ENCODE results near the gene MYO15A. TPM values are rescaled to one million over a fixed set of nuclear protein-coding genes. Genes with fewer than 3 reads are reported as not detected.

The MYO15A gene
- total RNA-seq, 1 experiment from 2014 or later = not detected

DNA sequence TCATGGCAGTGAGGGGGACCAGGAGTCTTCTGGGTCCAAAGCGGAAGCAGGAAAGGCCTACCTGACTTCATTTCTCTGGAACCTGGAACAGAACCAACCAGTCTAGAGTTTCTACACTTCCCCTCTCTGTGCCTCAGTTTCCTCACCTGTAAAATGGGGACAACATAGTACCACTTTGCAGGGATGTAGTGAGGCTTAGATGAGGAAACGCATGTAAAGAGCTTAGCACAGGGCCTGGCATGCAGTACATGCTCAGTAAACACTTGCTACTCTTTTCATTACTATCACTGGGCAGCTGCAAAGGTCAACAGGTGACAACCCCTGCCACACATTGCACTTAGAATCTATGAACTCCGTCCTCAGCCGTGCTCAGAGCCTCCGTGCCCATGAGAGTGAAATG lies 24.2 kb downstream of the MYO15A start:
- Histone ChIP-seq H3K27me3 (replicated peaks) (no peaks in the 10 kb centered on the region), H3K27ac (no peak overlapping the region), H3K4me3 (no peak overlapping the region), H3K9me3 (replicated peaks) (no peaks in the 10 kb centered on the region), H3K4me1 (replicated peaks) (no peaks in the 10 kb centered on the region), H3K36me3 (no peaks in the 10 kb centered on the region)
- DNase-seq (ENCODE audit: low read depth in 1 of 2, low spot score in 2 of 2) = no peak

DNA sequence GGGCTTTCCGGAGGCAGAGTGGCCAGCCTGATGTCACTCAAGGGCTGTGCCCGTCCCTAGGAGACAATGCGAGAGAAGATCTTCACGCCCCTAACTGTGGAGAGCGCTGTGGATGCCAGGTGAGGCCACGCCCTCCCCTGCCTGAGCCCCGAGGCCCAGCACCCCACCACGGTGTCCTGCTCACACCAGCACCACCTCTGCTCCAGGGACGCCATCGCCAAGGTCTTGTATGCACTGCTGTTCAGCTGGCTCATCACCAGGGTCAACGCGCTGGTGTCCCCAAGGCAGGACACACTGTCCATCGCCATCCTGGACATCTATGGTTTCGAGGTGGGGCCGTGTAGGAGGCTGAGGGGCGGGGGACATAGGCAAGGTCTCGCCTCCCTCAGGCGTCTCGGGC lies 27.8 kb downstream of the MYO15A start:
- no peaks in the 10 kb centered on the region for H3K4me1 ChIP-seq (replicated peaks)
- no peaks in the 10 kb centered on the region for H3K36me3 ChIP-seq
- no peaks in the 10 kb centered on the region for H3K27me3 ChIP-seq (replicated peaks)
- no peaks in the 10 kb centered on the region for H3K9me3 ChIP-seq (replicated peaks)
- H3K27ac ChIP-seq = no peak overlapping the region
- DNase-seq (ENCODE audit: low read depth in 1 of 2, low spot score in 2 of 2) = no peak
- H3K4me3 ChIP-seq = no peak overlapping the region

DNA sequence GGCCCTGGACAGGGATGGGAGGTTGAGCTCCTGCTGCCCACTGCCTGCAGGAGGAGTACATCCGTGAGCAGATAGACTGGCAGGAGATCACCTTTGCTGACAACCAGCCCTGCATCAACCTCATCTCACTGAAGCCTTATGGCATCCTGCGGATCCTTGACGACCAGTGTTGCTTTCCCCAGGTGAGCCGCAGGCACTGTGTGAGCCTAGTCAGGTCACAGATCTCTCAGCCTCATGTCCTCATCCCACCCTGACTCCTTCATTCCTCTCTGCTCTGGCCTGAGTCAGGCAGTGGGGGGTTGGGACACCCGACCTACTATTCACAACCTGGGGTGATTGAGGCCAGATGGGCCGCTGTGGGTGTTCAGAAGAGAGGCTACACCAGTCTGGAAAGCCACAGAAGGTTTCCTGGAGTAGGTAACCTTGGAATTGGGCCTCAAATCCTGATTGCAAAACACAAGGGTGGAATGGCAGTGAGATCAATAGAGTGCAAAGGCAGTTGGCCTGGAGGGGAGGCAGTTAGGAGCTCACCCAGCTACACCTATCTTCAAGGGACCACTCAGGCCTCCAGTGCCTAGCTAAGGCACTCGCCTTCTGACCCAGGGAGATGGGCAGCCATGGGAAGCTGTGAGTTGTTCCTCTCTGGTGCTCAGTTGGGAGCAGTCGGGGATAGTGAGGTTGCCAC lies 29.7 kb downstream of the MYO15A start:
- H3K36me3 ChIP-seq = no peaks in the 10 kb centered on the region
- no peak overlapping the region for H3K4me3 ChIP-seq
- H3K27ac ChIP-seq = no peak overlapping the region
- no peak for DNase-seq (ENCODE audit: low read depth in 1 of 2, low spot score in 2 of 2)
- no peaks in the 10 kb centered on the region for H3K27me3 ChIP-seq (replicated peaks)
- H3K4me1 ChIP-seq (replicated peaks) = no peaks in the 10 kb centered on the region
- H3K9me3 ChIP-seq (replicated peaks) = no peaks in the 10 kb centered on the region

DNA sequence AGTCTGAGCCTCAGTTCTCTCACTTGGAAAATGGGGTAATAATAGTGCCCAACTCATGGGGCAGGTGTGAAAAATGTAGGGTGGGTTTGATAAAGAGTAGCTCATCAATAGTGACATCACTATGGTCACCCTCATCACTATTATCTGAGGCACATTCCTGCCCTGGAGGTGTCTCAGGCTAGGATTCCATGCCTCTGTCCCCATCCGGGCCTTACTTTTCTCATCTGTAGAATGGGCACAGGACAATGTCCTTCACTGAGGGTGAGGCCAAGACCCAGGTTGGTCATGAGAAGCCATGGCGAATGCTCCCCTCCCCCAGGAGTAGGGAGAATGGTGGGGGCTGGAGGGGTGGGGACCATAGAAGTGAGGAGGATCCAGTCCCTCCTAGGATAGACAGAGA lies 30.5 kb downstream of the MYO15A start:
- H3K9me3 ChIP-seq (replicated peaks) = no peaks in the 10 kb centered on the region
- no peaks in the 10 kb centered on the region for H3K27me3 ChIP-seq (replicated peaks)
- H3K4me3 ChIP-seq = no peak overlapping the region
- no peak for DNase-seq (ENCODE audit: low read depth in 1 of 2, low spot score in 2 of 2)
- H3K4me1 ChIP-seq (replicated peaks) = no peaks in the 10 kb centered on the region
- H3K36me3 ChIP-seq = no peaks in the 10 kb centered on the region
- no peak overlapping the region for H3K27ac ChIP-seq

DNA sequence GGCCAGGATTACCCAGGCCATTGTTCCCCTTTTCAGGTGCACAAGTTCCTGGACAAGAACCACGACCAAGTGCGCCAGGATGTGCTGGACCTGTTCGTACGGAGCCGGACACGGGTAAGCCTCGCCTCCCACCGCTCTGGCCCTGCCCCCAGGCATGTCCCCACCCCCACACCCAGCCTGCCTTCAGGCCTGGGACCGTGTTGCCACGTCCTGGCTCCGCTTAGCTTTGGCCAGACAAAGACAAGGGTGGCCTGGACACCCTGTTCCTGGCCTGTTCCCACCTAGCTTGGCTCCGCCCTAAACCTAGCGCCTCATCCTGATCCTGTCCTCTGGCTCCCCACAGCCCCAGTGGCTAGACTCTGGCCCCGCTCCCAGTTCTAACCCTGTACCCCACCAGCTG lies 30.9 kb downstream of the MYO15A start:
- H3K27me3 ChIP-seq (replicated peaks) = no peaks in the 10 kb centered on the region

DNA sequence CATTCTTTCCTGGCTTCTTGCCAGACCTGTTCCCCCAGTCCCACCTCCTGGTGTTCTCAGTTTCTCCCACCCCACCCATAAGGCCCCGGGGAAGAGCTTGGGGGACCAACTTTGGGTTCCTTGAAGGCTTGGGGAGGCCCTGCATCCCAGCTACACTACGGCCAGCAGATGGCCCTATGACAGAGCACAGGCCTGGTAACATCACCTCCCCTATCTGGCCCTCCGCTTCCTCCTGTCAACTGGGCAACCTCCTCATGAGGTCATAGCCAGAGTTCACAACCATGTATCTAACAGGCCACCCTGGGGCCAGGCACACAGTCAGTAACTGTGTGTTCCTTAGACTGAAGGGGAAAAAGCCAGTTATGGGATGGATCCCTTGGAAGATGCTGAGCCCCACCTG lies 31.4 kb downstream of the MYO15A start:
- Histone ChIP-seq H3K27me3 (replicated peaks) (no peaks in the 10 kb centered on the region), H3K9me3 (replicated peaks) (no peaks in the 10 kb centered on the region), H3K4me1 (replicated peaks) (no peaks in the 10 kb centered on the region), H3K36me3 (no peaks in the 10 kb centered on the region), H3K27ac (no peak overlapping the region), H3K4me3 (no peak overlapping the region)
- DNase-seq (ENCODE audit: low read depth in 1 of 2, low spot score in 2 of 2) = no peak

More for the DNA sequence above, 30.9 kb downstream of the MYO15A start:
- DNase-seq (ENCODE audit: low read depth in 1 of 2, low spot score in 2 of 2) = no peak
- Histone ChIP-seq H3K27ac (no peak overlapping the region), H3K9me3 (replicated peaks) (no peaks in the 10 kb centered on the region), H3K4me1 (replicated peaks) (no peaks in the 10 kb centered on the region), H3K36me3 (no peaks in the 10 kb centered on the region), H3K4me3 (no peak overlapping the region)

DNA sequence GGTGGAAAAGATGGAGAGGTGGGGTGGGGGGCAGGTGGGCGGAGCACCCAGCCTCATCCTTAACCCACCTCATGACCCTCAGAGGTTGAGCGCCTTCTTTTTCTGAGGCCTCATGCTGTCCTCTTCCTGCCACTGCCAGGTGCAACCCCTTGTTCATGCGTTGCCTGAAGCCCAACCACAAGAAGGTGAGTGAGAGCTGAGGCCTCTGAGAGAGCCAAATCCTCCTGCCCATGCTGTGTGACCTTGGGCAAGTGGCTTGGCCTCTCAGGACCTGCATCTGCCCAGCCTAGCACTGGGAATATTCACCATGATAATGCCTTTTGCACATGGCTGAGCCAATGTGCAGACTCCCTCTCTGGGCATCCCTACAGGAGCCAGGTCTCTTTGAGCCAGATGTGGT lies 32.1 kb downstream of the MYO15A start:
- Histone ChIP-seq H3K4me1 (replicated peaks) (no peaks in the 10 kb centered on the region), H3K27me3 (replicated peaks) (no peaks in the 10 kb centered on the region), H3K9me3 (replicated peaks) (no peaks in the 10 kb centered on the region), H3K36me3 (no peaks in the 10 kb centered on the region), H3K27ac (no peak overlapping the region), H3K4me3 (no peak overlapping the region)
- DNase-seq (ENCODE audit: low read depth in 1 of 2, low spot score in 2 of 2) = no peak

DNA sequence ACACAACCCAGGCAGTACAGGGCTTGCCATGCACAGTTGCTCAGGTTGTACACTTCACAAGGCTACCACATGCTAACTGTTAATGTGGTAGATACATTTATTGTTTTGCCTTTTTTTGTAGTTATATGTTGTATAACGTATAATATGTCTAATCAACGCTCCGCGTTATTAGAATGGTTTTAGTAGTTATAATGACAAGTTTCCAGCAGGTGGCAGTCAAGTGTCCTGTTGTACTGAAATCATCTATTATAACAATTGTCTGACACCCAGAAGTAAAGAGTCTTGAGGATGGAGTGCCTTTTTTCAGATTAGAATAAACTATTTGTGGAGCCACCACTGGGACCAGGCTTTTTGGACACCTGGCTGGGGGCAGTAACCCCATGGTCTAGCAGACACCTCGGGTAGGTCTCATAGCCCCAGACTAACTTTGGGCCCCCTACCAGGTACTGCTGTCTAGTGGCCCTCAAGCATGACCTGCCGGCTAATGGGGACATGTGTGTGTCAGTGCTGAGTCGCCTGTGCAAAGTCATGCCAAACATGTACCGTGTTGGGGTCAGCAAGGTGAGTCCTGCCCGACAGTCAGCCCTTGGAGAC lies 32.8 kb downstream of the MYO15A start:
- H3K4me3 ChIP-seq = no peak overlapping the region
- no peaks in the 10 kb centered on the region for H3K9me3 ChIP-seq (replicated peaks)
- no peaks in the 10 kb centered on the region for H3K27me3 ChIP-seq (replicated peaks)
- no peaks in the 10 kb centered on the region for H3K36me3 ChIP-seq
- H3K27ac ChIP-seq = no peak overlapping the region
- peak in 1 of 2 experiments; percentile 38 for DNase-seq (ENCODE audit: low read depth in 1 of 2, low spot score in 2 of 2)
- H3K4me1 ChIP-seq (replicated peaks) = no peaks in the 10 kb centered on the region

DNA sequence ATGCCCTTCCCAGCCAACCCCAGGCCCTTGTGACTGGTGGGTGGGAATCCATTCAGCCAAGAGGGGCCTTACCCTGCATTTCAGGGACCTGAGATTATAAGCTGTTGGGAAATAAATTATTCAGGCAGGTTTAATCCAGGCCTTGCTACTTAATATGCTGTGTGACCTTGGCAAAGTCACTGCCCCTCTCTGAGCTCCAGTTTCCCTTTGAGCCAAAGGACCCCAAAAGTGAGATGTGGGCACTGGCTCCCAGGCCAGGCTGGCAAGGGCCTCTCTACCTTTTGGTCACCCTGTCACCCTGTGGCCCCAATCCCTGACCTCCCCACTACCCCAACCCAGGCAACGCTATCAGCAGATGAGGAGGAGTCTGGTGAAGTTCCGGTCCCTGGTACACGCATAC lies 33.9 kb downstream of the MYO15A start:
- no peak for DNase-seq (ENCODE audit: low read depth in 1 of 2, low spot score in 2 of 2)
- Histone ChIP-seq H3K4me1 (replicated peaks) (no peaks in the 10 kb centered on the region), H3K4me3 (no peak overlapping the region), H3K9me3 (replicated peaks) (no peaks in the 10 kb centered on the region), H3K27ac (no peak overlapping the region), H3K27me3 (replicated peaks) (no peaks in the 10 kb centered on the region), H3K36me3 (no peaks in the 10 kb centered on the region)

DNA sequence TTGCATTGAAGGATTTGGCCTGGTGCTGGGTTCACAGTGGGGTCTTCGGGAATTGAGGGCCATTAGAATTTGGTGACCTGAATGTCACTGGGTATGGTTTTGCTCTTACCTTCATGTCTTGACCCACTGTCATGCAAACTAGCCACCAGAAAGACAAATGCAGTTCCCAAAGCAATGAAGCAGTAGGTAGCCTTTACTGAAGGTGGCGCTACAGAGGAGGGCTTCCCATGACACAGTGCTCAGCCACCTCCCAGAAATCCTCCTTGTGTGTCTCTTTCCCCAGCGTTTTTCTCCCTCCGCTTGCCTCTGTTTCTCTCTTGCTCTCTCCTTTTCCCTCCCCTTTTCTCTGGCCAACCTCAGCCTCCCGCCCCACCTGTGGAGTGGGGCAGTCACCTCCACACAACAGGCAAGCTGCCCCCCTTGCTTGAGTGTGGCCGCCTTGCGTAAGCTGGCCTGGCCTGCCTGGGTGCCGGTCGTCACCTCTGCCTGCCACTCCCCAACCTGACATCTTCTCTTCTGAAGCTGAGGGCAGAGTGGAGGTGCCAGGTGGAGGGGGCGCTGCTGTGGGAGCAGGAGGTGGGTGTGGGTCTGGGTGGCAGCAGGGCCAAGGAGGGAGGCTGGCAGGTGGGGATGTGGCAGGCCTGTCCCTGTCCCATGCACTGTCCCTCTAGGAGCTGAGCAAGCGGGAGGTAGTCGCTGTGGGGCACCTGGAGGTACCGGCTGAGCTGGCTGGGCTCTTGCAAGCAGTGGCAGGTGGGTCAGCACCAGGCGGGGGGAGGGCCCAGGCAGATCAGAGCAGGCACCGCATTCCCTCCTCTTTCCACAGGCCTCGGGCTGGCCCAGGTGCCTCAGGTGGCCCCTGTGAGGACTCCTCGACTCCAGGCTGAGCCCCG lies 34.7 kb downstream of the MYO15A start:
- no peak for DNase-seq (ENCODE audit: low read depth in 1 of 2, low spot score in 2 of 2)
- H3K36me3 ChIP-seq = no peaks in the 10 kb centered on the region
- no peaks in the 10 kb centered on the region for H3K27me3 ChIP-seq (replicated peaks)
- H3K4me1 ChIP-seq (replicated peaks) = no peaks in the 10 kb centered on the region
- no peak overlapping the region for H3K4me3 ChIP-seq
- no peaks in the 10 kb centered on the region for H3K9me3 ChIP-seq (replicated peaks)
- H3K27ac ChIP-seq = no peak overlapping the region

DNA sequence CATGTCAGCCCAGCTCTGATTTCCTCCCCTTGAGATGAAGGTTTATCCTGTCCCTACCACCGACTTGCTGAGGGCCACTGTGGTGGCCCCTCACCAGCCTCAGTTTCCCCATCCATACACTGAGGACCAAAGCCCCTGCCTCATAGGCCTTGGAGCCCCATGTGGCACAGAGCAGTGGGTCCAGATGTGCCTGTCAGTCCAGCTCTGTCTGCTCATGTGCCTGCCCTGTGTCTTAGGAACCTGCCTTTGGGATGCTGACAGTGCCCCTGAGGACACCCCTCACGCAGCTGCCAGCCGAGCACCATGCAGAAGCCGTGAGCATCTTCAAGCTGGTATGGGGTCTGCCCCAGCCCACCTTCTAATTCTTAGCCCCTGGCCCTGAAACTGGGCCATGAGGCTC lies 35.7 kb downstream of the MYO15A start:
- Histone ChIP-seq H3K4me1 (replicated peaks) (no peaks in the 10 kb centered on the region), H3K9me3 (replicated peaks) (no peaks in the 10 kb centered on the region), H3K27ac (no peak overlapping the region), H3K36me3 (no peaks in the 10 kb centered on the region), H3K27me3 (replicated peaks) (no peaks in the 10 kb centered on the region), H3K4me3 (no peak overlapping the region)
- DNase-seq (ENCODE audit: low read depth in 1 of 2, low spot score in 2 of 2) = no peak

DNA sequence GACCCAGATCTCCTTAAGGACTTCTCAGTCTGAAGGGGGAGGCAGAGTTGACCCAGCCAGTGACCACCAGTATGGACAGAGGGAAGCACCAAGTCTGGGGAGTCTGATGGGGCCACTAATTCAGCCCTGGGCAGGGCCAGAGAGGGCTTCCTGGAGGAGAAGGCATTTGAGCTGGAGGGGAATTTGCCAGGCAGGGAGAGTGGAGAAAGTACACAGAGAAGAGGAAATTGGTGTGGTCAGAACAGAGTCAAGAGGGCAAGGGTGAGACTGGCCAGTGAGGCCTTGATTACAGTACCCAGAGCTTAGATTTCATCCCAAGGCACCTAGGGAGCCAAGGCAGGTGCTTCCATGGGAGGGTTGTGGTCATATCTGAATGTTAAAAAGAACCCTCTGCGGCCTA lies 36.3 kb downstream of the MYO15A start:
- DNase-seq (ENCODE audit: low read depth in 1 of 2, low spot score in 2 of 2) = no peak
- Histone ChIP-seq H3K27me3 (replicated peaks) (no peaks in the 10 kb centered on the region), H3K9me3 (replicated peaks) (no peaks in the 10 kb centered on the region), H3K4me1 (replicated peaks) (no peaks in the 10 kb centered on the region), H3K36me3 (no peaks in the 10 kb centered on the region), H3K4me3 (no peak overlapping the region), H3K27ac (no peak overlapping the region)

DNA sequence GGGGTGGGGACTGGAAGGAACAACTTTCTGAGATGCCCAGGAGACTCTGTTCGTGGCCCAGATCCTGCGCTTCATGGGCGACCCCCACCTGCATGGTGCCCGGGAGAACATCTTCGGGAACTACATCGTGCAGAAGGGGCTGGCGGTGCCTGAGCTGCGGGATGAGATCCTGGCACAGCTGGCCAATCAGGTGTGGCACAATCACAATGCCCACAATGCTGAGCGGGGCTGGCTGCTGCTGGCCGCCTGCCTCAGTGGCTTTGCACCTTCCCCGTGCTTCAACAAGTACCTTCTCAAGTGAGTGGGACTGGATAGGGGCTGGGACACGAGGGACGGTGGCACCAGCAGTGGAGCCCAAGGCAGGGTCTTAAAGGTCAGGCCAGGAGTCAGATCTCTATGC lies 37.3 kb downstream of the MYO15A start:
- Histone ChIP-seq H3K36me3 (no peaks in the 10 kb centered on the region), H3K4me3 (no peak overlapping the region), H3K4me1 (replicated peaks) (no peaks in the 10 kb centered on the region), H3K27me3 (replicated peaks) (no peaks in the 10 kb centered on the region), H3K27ac (no peak overlapping the region), H3K9me3 (replicated peaks) (no peaks in the 10 kb centered on the region)
- DNase-seq (ENCODE audit: low read depth in 1 of 2, low spot score in 2 of 2) = no peak

DNA sequence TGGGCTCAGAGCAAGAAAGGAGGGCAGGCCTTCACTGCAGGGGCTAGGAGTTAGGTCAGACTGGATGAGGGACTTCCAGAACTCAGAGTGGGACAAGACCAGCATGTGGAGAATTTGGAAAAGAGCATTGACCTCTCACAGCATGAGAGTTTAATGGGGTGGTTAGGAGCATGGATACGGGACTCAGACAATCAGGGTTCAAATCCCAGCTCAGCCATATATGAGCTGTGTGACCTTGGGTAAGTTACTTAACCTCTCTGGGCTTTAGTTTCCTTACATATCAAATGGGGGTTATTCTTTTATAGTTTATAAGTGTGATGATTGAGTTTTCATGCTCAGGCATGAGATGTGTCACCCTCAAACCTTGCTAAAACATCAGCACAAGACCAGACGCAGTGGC lies 37.7 kb downstream of the MYO15A start:
- no peak overlapping the region for H3K27ac ChIP-seq
- no peak for DNase-seq (ENCODE audit: low read depth in 1 of 2, low spot score in 2 of 2)
- no peaks in the 10 kb centered on the region for H3K9me3 ChIP-seq (replicated peaks)
- no peaks in the 10 kb centered on the region for H3K4me1 ChIP-seq (replicated peaks)
- H3K36me3 ChIP-seq = no peaks in the 10 kb centered on the region
- no peak overlapping the region for H3K4me3 ChIP-seq
- no peaks in the 10 kb centered on the region for H3K27me3 ChIP-seq (replicated peaks)
